ENCODE measurements around the gene COL26A1.

The COL26A1 gene

DNA sequence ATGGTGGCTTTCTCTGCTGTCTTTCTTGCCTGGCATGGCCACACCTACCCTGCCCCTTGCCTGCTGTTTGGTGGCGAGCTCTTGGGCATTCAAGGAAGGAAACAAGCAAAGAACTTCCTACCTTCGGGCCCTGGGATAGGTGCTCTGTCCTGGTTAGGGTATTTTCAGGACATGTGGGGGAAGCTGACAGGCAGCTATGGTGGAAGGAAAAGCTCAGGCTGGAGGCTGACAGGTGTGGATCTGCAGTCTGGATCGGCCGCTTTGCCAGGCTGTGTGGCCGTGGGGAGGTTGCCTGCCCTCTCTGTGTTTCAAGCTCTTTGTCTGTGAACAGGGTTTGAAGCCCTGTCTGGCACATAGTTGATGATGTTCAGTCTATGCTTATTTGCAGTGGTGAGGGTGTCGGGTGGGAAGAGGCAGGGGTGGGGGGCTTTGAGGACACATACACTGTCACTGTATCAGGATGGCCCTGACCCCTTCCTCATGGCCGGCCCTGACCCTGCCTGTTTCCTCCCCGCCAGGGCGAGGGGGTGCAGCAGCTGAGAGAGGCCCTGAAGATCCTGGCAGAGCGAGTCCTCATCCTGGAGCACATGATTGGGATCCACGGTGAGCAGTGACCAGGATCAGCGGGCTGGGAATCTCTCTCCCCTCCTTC is 192.7 kb downstream of the COL26A1 start:
- TF ChIP-seq SIN3A (IDR thresholded peaks at IDR 0.05; ENCODE audit: borderline replicate concordance, insufficient read depth, low read length) (no peak), TAF1 (IDR thresholded peaks at IDR 0.05; ENCODE audit: borderline replicate concordance, insufficient read depth, low read length) (no peak), FOXP2 (optimal IDR thresholded peaks at IDR 0.05; ENCODE audit: borderline replicate concordance, extremely low read depth, extremely low read length, insufficient read depth) (no peak), POLR2AphosphoS5 (IDR thresholded peaks at IDR 0.05; ENCODE audit: low read depth, low read length) (no peak), REST (IDR thresholded peaks at IDR 0.05; ENCODE audit: insufficient read depth in 1 of 2, low read depth in 2 of 2, low read length in 2 of 2) (no peak)

GRCh38 chr7:101555921-101556275 is 193.2 kb downstream of the COL26A1 start:
- TF ChIP-seq TAF1 (IDR thresholded peaks at IDR 0.05; ENCODE audit: borderline replicate concordance, insufficient read depth, low read length) (no peak), REST (IDR thresholded peaks at IDR 0.05; ENCODE audit: insufficient read depth in 1 of 2, low read depth in 2 of 2, low read length in 2 of 2) (no peak), SIN3A (IDR thresholded peaks at IDR 0.05; ENCODE audit: borderline replicate concordance, insufficient read depth, low read length) (no peak)

GRCh38 chr7:101556453-101556968 is 193.8 kb downstream of the COL26A1 start:
- TF ChIP-seq REST (IDR thresholded peaks at IDR 0.05; ENCODE audit: insufficient read depth in 1 of 2, low read depth in 2 of 2, low read length in 2 of 2) (no peak), TAF1 (IDR thresholded peaks at IDR 0.05; ENCODE audit: borderline replicate concordance, insufficient read depth, low read length) (no peak), SIN3A (IDR thresholded peaks at IDR 0.05; ENCODE audit: borderline replicate concordance, insufficient read depth, low read length) (no peak), FOXP2 (optimal IDR thresholded peaks at IDR 0.05; ENCODE audit: borderline replicate concordance, extremely low read depth, extremely low read length, insufficient read depth) (no peak), POLR2AphosphoS5 (IDR thresholded peaks at IDR 0.05; ENCODE audit: low read depth, low read length) (no peak)

DNA sequence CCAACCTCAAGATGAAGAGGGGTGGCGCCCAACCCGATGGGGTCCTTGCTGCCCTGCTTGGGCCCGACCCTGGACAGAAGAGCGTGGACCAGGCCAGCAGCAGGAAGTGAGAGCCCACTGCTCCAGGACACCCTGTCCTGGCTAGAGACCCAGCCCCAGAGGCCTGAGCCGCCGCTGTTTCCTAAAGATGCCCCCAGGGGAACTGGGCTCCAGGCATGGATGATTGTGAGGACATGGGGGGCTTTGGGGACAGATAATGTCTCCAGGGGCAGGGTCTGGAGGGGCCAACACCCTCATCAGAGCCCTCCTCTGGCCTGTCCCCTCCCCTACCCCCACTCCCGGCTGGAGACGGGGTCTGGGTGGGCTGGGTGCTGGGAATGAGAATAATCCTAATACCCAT is 194.7 kb downstream of the COL26A1 start:
- TF ChIP-seq SIN3A (IDR thresholded peaks at IDR 0.05; ENCODE audit: borderline replicate concordance, insufficient read depth, low read length) (no peak), FOXP2 (optimal IDR thresholded peaks at IDR 0.05; ENCODE audit: borderline replicate concordance, extremely low read depth, extremely low read length, insufficient read depth) (no peak), REST (IDR thresholded peaks at IDR 0.05; ENCODE audit: insufficient read depth in 1 of 2, low read depth in 2 of 2, low read length in 2 of 2) (no peak), POLR2AphosphoS5 (IDR thresholded peaks at IDR 0.05; ENCODE audit: low read depth, low read length) (no peak), TAF1 (IDR thresholded peaks at IDR 0.05; ENCODE audit: borderline replicate concordance, insufficient read depth, low read length) (no peak)

All from PFSK-1 (cell line).